GM19328 (cell line): ENCODE data around the gene EGLN1.

Experiments
- ATAC-seq: cut with Tn5 transposase; IDR thresholded peaks from one replicate; pipeline ENCODE4 v1.9.1; 2021; ENCODE audit warnings: mild to moderate bottlenecking, moderate library complexity; ENCODE audit not compliant: unreplicated experiment

The EGLN1 gene

DNA sequence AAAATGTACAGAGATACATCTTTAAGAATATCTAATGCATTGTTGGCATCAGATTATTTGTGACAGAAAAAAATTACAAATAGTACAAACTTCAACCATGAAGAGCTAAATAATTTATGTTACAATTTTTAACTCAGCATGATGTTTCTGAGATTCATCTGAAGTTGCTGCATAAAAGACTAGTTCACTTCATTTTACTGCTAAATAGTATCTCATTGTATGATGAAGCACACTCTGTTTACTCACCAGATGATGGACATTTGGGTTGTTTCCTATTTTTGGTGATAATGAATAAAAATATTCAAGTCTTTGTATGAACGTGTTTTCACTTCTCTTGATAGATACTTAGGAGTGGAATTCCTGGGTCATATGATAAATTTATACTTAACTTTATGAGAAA lies 20.6 kb downstream of the EGLN1 start:
- no peak for ATAC-seq

- no peak for ATAC-seq
Measured at GRCh38 chr1:231397886-231398671, 24.0 kb downstream of the EGLN1 start.

GRCh38 chr1:231396643-231397042 lies 25.4 kb downstream of the EGLN1 start:
- ATAC-seq, result no peak

DNA sequence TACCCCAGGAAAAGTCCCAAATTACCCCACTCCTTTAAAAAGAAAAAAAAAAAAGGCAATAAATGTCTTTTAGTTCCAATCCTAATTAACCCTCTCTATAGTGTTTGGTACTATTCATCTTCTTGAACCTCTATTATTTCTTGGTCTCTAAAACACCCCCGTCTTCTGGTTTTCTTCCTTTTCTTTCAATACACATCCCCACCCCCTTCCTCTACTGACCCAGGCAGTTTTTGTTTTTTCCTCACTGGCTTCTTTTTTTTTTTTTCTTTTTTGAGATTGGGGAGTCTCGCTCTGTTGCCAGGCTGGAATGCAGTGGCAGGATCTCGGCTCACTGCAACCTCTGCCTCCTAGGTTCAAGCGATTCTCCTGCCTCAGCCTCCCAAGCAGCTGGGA lies 26.1 kb downstream of the EGLN1 start:
- ATAC-seq, result no peak

DNA sequence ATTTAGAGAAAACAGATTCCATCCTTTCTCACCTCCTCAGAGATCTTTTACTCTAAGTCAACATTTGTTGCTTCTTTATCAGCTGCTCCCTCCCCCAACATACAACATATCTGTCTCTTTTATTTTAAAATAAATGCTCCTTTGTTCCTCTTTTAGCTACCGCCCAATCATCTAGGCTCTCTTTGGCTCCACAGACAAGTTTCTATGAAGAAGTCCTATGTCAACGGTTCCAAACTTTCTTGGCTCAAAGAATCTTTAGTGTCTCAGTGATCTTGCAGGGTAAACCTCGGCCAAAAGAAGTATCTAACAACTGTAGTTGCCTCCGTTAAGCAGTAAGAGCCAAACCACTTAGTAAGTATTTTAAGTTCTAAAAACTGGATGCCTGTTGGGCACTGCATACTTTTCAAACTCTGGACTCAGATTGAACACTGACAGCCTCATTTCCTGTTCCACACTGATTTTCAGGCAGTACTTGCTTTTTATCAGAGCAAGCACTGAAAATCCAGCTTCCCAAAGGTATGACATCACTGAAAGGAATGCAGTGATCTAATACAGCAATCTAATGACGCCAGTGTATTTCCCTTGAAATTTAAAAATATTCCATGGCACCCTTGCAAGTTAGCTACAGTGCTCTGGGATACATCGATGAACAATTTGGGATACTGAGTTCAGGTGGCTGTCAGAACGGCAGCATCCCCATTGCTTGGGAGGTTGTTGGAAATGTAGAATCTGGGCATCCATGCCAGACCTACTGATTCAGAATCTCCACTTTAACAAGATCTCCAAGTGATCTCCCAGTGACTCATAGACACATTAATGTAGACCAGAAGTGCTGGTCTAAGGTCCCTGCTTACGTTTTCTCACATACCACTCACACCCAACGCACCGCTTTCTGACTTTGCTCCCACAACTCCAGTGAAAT lies 26.8 kb downstream of the EGLN1 start:
- ATAC-seq, result no peak

- no peak for ATAC-seq
Measured at GRCh38 chr1:231393668-231394067, 28.4 kb downstream of the EGLN1 start.

GRCh38 chr1:231392389-231393131 lies 29.5 kb downstream of the EGLN1 start:
- no peak for ATAC-seq

GRCh38 chr1:231390071-231390470 lies 32.0 kb downstream of the EGLN1 start:
- ATAC-seq, result no peak

GRCh38 chr1:231387770-231388669 lies 34.1 kb downstream of the EGLN1 start:
- no peak for ATAC-seq

GRCh38 chr1:231386466-231386865 lies 35.6 kb downstream of the EGLN1 start:
- no peak for ATAC-seq

GRCh38 chr1:231385416-231385748 lies 36.7 kb downstream of the EGLN1 start:
- ATAC-seq, result no peak

- ATAC-seq, result no peak
Measured at GRCh38 chr1:231384696-231385415, 37.2 kb downstream of the EGLN1 start.

DNA sequence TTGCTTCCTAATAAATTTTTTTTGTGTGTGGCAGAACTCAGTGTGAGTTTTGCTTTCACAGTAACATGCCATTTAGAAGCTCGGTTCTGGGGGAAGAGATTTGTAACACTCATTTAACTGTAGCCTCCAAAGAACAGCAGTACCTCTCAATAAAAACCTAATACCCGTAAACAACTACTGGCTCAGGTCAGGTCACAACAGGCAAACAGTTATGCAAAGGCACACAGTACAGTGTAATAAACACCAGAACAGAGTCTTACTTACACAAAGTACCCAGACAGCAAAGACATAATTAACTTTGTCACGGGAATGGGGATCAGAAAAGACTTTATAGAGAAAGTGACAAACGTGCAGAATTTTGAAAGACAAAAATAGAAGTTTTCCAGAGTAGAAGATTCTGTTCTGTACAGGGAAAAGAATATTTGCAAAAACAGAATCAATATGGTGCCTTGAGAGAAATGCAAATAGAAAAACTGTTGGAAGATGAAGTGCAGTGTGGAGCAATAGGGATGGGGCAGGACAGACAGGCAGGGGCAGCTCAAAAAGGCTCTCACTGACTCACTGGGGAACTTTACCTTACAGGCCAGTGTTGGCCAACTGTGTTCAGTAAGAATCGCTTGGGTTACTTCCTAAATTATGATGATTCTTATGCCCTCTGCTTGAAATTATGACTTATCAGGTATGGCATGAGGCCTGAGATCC lies 38.8 kb downstream of the EGLN1 start:
- ATAC-seq, result no peak

- ATAC-seq, result no peak
Measured at GRCh38 chr1:231382426-231382825, 39.7 kb downstream of the EGLN1 start.

GRCh38 chr1:231381729-231382128 lies 40.4 kb downstream of the EGLN1 start:
- no peak for ATAC-seq

DNA sequence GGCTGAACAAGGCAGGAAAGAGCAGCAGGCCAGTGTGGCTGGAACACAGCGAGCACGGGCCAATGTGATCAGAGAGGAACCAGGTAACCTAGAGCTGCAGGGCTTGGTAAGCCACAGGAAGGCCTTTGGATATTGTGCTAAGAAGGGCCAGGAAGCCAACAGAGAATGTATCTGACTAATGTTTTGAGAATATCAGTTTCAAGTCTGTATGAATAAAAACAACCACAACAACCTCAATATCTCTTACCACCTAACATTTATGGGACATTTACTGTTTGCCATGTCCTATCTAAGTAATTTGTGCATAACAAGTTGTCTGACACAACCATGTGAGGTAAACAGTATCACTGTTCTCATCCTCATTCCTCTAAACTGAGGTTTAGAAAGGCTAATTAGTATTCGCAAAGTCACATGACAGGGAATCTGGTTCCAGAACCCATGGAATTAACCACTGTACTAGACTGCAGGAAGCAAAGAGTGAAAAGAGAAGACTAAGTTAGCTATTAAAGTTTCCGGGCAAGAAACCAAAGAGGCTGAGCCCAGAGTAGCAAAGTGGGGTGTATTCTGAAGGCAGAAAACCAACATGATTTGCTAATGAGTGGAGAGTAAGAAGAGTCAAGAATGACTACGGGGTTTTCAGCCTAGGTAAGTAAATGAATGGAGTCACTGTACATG lies 45.1 kb downstream of the EGLN1 start:
- no peak for ATAC-seq

DNA sequence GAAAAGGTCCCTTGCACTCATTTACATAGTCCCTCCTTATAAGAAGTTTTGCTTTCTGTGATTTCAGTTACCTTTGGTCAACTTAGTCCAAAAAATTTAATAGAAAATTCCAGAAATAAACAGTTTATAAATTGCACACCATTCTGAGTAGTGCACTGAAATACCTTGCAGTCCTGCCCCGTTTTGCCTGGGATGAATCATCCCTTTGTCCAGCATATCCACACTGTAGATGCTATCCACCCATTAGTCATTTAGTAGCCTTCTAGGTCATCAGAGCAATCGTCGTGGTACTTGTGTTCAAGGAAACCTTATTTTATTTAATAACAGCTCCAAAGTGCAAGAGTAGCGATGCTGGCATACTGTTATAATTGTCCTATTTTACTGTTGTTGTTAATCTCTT lies 46.0 kb downstream of the EGLN1 start:
- no peak for ATAC-seq

- ATAC-seq, result no peak
Measured at GRCh38 chr1:231374394-231374793, 47.7 kb downstream of the EGLN1 start.

DNA sequence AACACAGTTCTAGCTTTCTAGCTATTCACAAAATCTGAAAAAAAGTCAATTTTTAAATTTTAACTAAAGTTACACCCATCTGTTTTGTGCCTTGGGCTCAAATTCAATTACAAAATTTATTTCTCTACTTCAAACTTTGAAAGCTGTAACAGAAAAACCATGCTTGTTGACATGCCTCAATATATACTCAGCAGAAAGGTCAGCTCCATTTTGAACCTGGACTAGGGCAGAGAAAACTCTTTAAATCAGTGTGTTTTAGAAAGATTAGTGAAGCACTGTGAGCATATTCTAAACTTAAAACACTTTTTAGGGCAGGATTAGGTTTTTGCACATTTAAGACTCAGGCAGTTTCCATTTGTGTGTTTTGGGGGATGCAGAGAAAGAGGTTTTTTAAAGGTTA lies 49.6 kb downstream of the EGLN1 start:
- no peak for ATAC-seq
